IMR-90 (cell line): ENCODE data around the gene NAGS. TPM values are rescaled to one million over a fixed set of nuclear protein-coding genes. Genes with fewer than 3 reads are reported as not detected.

Experiments used
- ATAC-seq: fragments of 200-7000 bp; cut with Tn5 transposase; 2 replicates; pipeline ENCODE4 v1.9.1; 2020; ENCODE audit warnings: low read depth, mild to moderate bottlenecking, moderate library complexity
- BruUV-seq: library from RNA; stranded (reverse); fragments of 400-500 nt; replicated peaks from 2 replicates; lab custom pipeline; 2021; lab: Mats Ljungman, UMichigan
- CTCF ChIA-PET: fragments of 300-600 bp; formaldehyde crosslinking; extraction: SDS; loops from one replicate; lab custom pipeline; 2021; ENCODE audit warnings: antibody characterized with exemption; lab: Yijun Ruan, JAX
- POLR2A ChIA-PET: fragments of 300-600 bp; sonication (Branson Sonifier 250); formaldehyde crosslinking; loops from one replicate; lab custom pipeline; 2022; ENCODE audit warnings: antibody characterized with exemption; ENCODE audit not compliant: unreplicated experiment; lab: Charles Lee
- DNase-seq: peaks from one replicate; pipeline ENCODE4 v3.0.0; 2013
- H2AFZ ChIP-seq: replicated peaks from 2 replicates; pipeline ENCODE3; 2013; ENCODE audit warnings: low read length, mild to moderate bottlenecking; ENCODE audit not compliant: poor library complexity
- H2AK5ac ChIP-seq: 2 replicates; pipeline ENCODE4 v1.6.1; 2013; ENCODE audit warnings: low read depth, low read length, inconsistent platforms
- H2AK9ac ChIP-seq: replicated peaks from 2 replicates; pipeline ENCODE3; 2013; ENCODE audit warnings: mild to moderate bottlenecking, low read depth, low read length, moderate library complexity; ENCODE audit not compliant: poor library complexity
- H2BK120ac ChIP-seq: 2 replicates; pipeline ENCODE4 v1.6.1; 2013; ENCODE audit warnings: low read depth, low read length, inconsistent platforms
- H2BK15ac ChIP-seq: 3 replicates; pipeline ENCODE4 v1.6.1; 2013; ENCODE audit warnings: low read depth, low read length, inconsistent platforms
- H2BK20ac ChIP-seq: 2 replicates; pipeline ENCODE4 v1.6.1; 2013; ENCODE audit warnings: low read depth, mild to moderate bottlenecking, inconsistent platforms, low read length, moderate library complexity
- H2BK5ac ChIP-seq: 2 replicates; pipeline ENCODE4 v1.6.1; 2013; ENCODE audit warnings: mild to moderate bottlenecking, low read depth, low read length, inconsistent platforms; ENCODE audit not compliant: poor library complexity, severe bottlenecking
- H3K14ac ChIP-seq: replicated peaks from 2 replicates; pipeline ENCODE4 v1.6.1; 2013; ENCODE audit warnings: low read depth, low read length, inconsistent platforms
- H3K18ac ChIP-seq: 2 replicates; pipeline ENCODE4 v1.6.1; 2013; ENCODE audit warnings: low read depth, low read length, control low read depth
- H3K23ac ChIP-seq: 2 replicates; pipeline ENCODE4 v1.6.1; 2013; ENCODE audit warnings: low read depth, low read length, inconsistent platforms
- H3K27ac ChIP-seq: 2 replicates; pipeline ENCODE4 v1.5.1; 2013; ENCODE audit warnings: mild to moderate bottlenecking, control low read depth, low read length; ENCODE audit not compliant: insufficient read depth
- H3K27me3 ChIP-seq: 2 replicates; pipeline ENCODE4 v1.6.1; 2013; ENCODE audit warnings: low read length; ENCODE audit not compliant: control insufficient read depth, insufficient read depth
- H3K36me3 ChIP-seq: 2 replicates; pipeline ENCODE4 v1.6.1; 2013; ENCODE audit warnings: low read length, mixed read lengths; ENCODE audit not compliant: control insufficient read depth, insufficient read depth
- H3K4ac ChIP-seq: 2 replicates; pipeline ENCODE4 v1.6.1; 2013; ENCODE audit warnings: low read depth, low read length, inconsistent platforms
- H3K4me1 ChIP-seq: 2 replicates; pipeline ENCODE4 v1.6.1; 2013; ENCODE audit warnings: low read length, mixed read lengths; ENCODE audit not compliant: control insufficient read depth, insufficient read depth
- H3K4me2 ChIP-seq: 2 replicates; pipeline ENCODE4 v1.6.1; 2013; ENCODE audit warnings: low read depth, mild to moderate bottlenecking, control low read depth, low read length, moderate library complexity
- H3K4me3 ChIP-seq: 2 replicates; pipeline ENCODE4 v1.5.1; 2013; ENCODE audit warnings: low read depth, mild to moderate bottlenecking, control low read depth, low read length, moderate library complexity; ENCODE audit not compliant: insufficient read depth
- H3K56ac ChIP-seq: 2 replicates; pipeline ENCODE4 v1.6.1; 2013; ENCODE audit warnings: low read length, inconsistent platforms; ENCODE audit not compliant: insufficient read depth; ENCODE audit errors: extremely low read depth
- H3K79me1 ChIP-seq, 2 experiments: 2 replicates each; pipeline ENCODE4 v1.6.1; 2013; ENCODE audit warnings: low read length in 2 of 2, inconsistent platforms in 1 of 2, low read depth in 1 of 2
- H3K9ac ChIP-seq: 2 replicates; pipeline ENCODE4 v1.6.1; 2013; ENCODE audit warnings: low read depth, low read length, control low read depth
- H3K9me1 ChIP-seq: 2 replicates; pipeline ENCODE4 v1.6.1; 2013; ENCODE audit warnings: low read length, inconsistent platforms; ENCODE audit not compliant: insufficient read depth
- H3K9me3 ChIP-seq: 2 replicates; pipeline ENCODE4 v1.6.1; 2013; ENCODE audit warnings: low read length; ENCODE audit not compliant: control insufficient read depth, insufficient read depth
- H4K20me1 ChIP-seq: 2 replicates; pipeline ENCODE4 v1.6.1; 2013; ENCODE audit warnings: low read length, inconsistent platforms; ENCODE audit not compliant: insufficient read depth
- H4K5ac ChIP-seq: 2 replicates; pipeline ENCODE4 v1.6.1; 2013; ENCODE audit warnings: mild to moderate bottlenecking, low read depth, low read length, control low read depth
- H4K8ac ChIP-seq, 2 experiments: 2 replicates each; pipeline ENCODE4 v1.6.1; 2013; ENCODE audit warnings: low read depth in 2 of 2, low read length in 2 of 2, control low read depth in 1 of 2, inconsistent platforms in 1 of 2
- H4K91ac ChIP-seq: 2 replicates; pipeline ENCODE4 v1.6.1; 2013; ENCODE audit warnings: low read depth, low read length, inconsistent platforms; ENCODE audit not compliant: insufficient read depth
- BHLHE40 ChIP-seq: fragments of 150-350 bp; IDR thresholded peaks from 2 replicates; pipeline ENCODE4 v1.6.1; 2016; ENCODE audit warnings: mild to moderate bottlenecking, low read depth, low read length
- CEBPB ChIP-seq: IDR thresholded peaks from 2 replicates; pipeline ENCODE4 v1.6.1; 2012; ENCODE audit warnings: low read depth, low read length, improper control_type of control experiment
- CHD1 ChIP-seq: IDR thresholded peaks from 2 replicates; pipeline ENCODE4 v1.6.1; 2012; ENCODE audit warnings: low read depth, low read length, improper control_type of control experiment
- CTCF ChIP-seq: conservative IDR thresholded peaks from 2 replicates; pipeline ENCODE4 v1.5.1; 2012; ENCODE audit warnings: mild to moderate bottlenecking, low read depth, low read length, improper control_type of control experiment
- ELK1 ChIP-seq: fragments of 150-350 bp; IDR thresholded peaks from 2 replicates; pipeline ENCODE4 v1.6.1; 2016; ENCODE audit warnings: low read depth, mild to moderate bottlenecking, low read length, moderate library complexity, borderline replicate concordance
- FOS ChIP-seq: fragments of 150-350 bp; IDR thresholded peaks from 2 replicates; pipeline ENCODE4 v1.6.1; 2016; ENCODE audit warnings: low read depth, low read length
- MAFK ChIP-seq: IDR thresholded peaks from 2 replicates; pipeline ENCODE4 v1.6.1; 2012; ENCODE audit warnings: low read depth, low read length, improper control_type of control experiment
- MXI1 ChIP-seq: IDR thresholded peaks from 2 replicates; pipeline ENCODE4 v1.6.1; 2012; ENCODE audit warnings: low read depth, mild to moderate bottlenecking, low read length, moderate library complexity, borderline replicate concordance
- NFE2L2 ChIP-seq: fragments of 150-350 bp; IDR thresholded peaks from 2 replicates; pipeline ENCODE4 v1.6.1; 2016; ENCODE audit warnings: low read depth, mild to moderate bottlenecking, low read length
- POLR2A ChIP-seq: IDR thresholded peaks from 2 replicates; pipeline ENCODE4 v1.6.1; 2012; ENCODE audit warnings: mild to moderate bottlenecking, low read depth, low read length
- RAD21 ChIP-seq: IDR thresholded peaks from 2 replicates; pipeline ENCODE4 v1.6.1; 2012; ENCODE audit warnings: low read length, improper control_type of control experiment
- RCOR1 ChIP-seq: IDR thresholded peaks from 2 replicates; pipeline ENCODE4 v1.6.1; 2012; ENCODE audit warnings: mild to moderate bottlenecking, low read length, improper control_type of control experiment; ENCODE audit not compliant: insufficient replicate concordance
- RFX5 ChIP-seq: IDR thresholded peaks from 2 replicates; pipeline ENCODE4 v1.8.0; 2012; ENCODE audit warnings: low read depth, mild to moderate bottlenecking, low read length, moderate library complexity
- SMC3 ChIP-seq: fragments of 150-350 bp; IDR thresholded peaks from 2 replicates; pipeline ENCODE4 v1.6.1; 2016; ENCODE audit warnings: low read depth, mild to moderate bottlenecking, antibody characterized with exemption, low read length, moderate library complexity
- WGBS, 2 experiments: methylation state at CpG; one replicate each; pipeline versions ENCODE4 v1.1.5 to v1.1.7; 2013; ENCODE audit warnings: missing lambda C conversion rate in 2 of 2; ENCODE audit not compliant: insufficient read length in 1 of 2; ENCODE audit errors: extremely low coverage in 2 of 2; 5-methylcytosine and 5-hydroxymethylcytosine counted together
- dilution Hi-C: fragments of 300-500 bp; cut with HindIII; formaldehyde crosslinking; loops from one replicate; pipeline ENCODE4 v1.14.3; 2018; ENCODE audit warnings: low sequenced_read_pairs; ENCODE audit not compliant: unreplicated experiment
- in situ Hi-C: fragments of 300-500 bp; cut with MboI; formaldehyde crosslinking; loops from 3 replicates; pipeline ENCODE4 v1.14.3; 2019; ENCODE audit warnings: low sequenced_read_pairs, inconsistent platforms, mixed read lengths
- intact Hi-C: fragments of 100-400 bp; cut with micrococcal nuclease; formaldehyde crosslinking; loops from 2 replicates; pipeline ENCODE4 v1.10.0; 2022
- polyA plus RNA-seq, 3 experiments: library from polyadenylated mRNA; depleted of rRNA; stranded (reverse); fragments of >200 nt; gene quantifications; 2 replicates each; pipeline ENCODE4 v1.2.3, GENCODE V29; 2012; ENCODE audit warnings: low replicate concordance in 1 of 3
- total RNA-seq: library from RNA; depleted of rRNA; stranded (reverse); fragments of >200 nt; gene quantifications from 2 replicates; pipeline ENCODE4 v1.2.3, GENCODE V29; 2012
- TF ChIP-seq, protein P1 (sequence below): fragments of 150-350 bp; IDR thresholded peaks from 2 replicates; pipeline ENCODE4 v1.6.1; 2017; ENCODE audit warnings: mild to moderate bottlenecking, antibody characterized with exemption, low read length, low read depth

The NAGS gene
- total and polyA plus RNA-seq, 2 of the 4 experiments (the other 2 are of a cell fraction): 0.54 to 0.99 TPM

GRCh38 chr17:44053125-44053872, 48.9 kb downstream of the NAGS start:
- no peak for DNase-seq
- POLR2A ChIA-PET: no interaction called here

More at GRCh38 chr17:44053125-44053872, 48.9 kb downstream of the NAGS start:
- Histone ChIP-seq H3K79me1 (peaks cover 32 to 62% of the 10 kb centered on the region in 2 experiments), H3K36me3 (peaks cover 51% of the 10 kb centered on the region), H2BK5ac (no peak overlapping the region), H3K4me1 (peaks cover 2% of the 10 kb centered on the region; the same call in 1 of the 2 replicates), H3K4me2 (no peak overlapping the region), H2AK9ac (no peak overlapping the region), H3K4me3 (no peak overlapping the region), H2BK20ac (no peak overlapping the region), H4K20me1 (peaks cover 60% of the 10 kb centered on the region), H3K14ac (no peak overlapping the region), H4K8ac (no peak overlapping the region), H3K18ac (no peak overlapping the region), H4K91ac (no peak overlapping the region), H3K9ac (no peak overlapping the region), H3K23ac (no peak overlapping the region), H3K4ac (no peak overlapping the region), H3K9me1 (peaks cover 7% of the 10 kb centered on the region), H2BK120ac (no peak overlapping the region), H2BK15ac (no peak overlapping the region), H3K9me3 (no peaks in the 10 kb centered on the region), H4K5ac (no peak overlapping the region), H2AFZ (no peak overlapping the region), H3K27me3 (no peaks in the 10 kb centered on the region), H2AK5ac (no peak overlapping the region), H3K27ac (no peak overlapping the region), H3K56ac (no peak overlapping the region)
- dilution Hi-C loops: no loop called here
- CTCF ChIA-PET: no interaction called here
- in situ Hi-C loops: no loop called here
- intact Hi-C loops: no loop called here
- BruUV-seq: no TSS peak
- TF ChIP-seq SMC3: no peak
- TF ChIP-seq CTCF: no peak
- TF ChIP-seq CEBPB: no peak
- no peak for TF ChIP-seq MAFK
- no peak for TF ChIP-seq MXI1
- no peak for TF ChIP-seq CHD1
- TF ChIP-seq NFE2L2: no peak
- no peak for TF ChIP-seq ELK1
- TF ChIP-seq RFX5: no peak
- TF ChIP-seq POLR2A: no peak
- TF ChIP-seq RCOR1: no peak
- no peak for TF ChIP-seq BHLHE40
- TF ChIP-seq, protein P1, sequence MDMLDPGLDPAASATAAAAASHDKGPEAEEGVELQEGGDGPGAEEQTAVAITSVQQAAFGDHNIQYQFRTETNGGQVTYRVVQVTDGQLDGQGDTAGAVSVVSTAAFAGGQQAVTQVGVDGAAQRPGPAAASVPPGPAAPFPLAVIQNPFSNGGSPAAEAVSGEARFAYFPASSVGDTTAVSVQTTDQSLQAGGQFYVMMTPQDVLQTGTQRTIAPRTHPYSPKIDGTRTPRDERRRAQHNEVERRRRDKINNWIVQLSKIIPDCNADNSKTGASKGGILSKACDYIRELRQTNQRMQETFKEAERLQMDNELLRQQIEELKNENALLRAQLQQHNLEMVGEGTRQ: no peak
- TF ChIP-seq FOS: no peak
- no peak for TF ChIP-seq RAD21
- WGBS, 2 experiments: 0% methylated on average over 1 of the region's 3 CpGs; no CpG with 5 or more reads in 1 of the 2 experiments
- no peak for ATAC-seq
